Neural progenitor cell (in vitro differentiated cells): ENCODE data around the gene EXO1. TPM values are rescaled to one million over a fixed set of nuclear protein-coding genes. Genes with fewer than 3 reads are reported as not detected.

Experiments
- DNase-seq: peaks from one replicate; pipeline ENCODE4 v3.0.0-alpha.2; 2016; ENCODE audit warnings: low spot score
- H2AFZ ChIP-seq: fragments of 200-600 bp; sonication (generic); replicated peaks from 2 replicates; pipeline ENCODE4 v1.6.1; 2016; ENCODE audit warnings: antibody characterized with exemption
- H3F3A ChIP-seq: fragments of 200-600 bp; sonication (generic); 2 replicates; pipeline ENCODE4 v1.6.1; 2016; ENCODE audit warnings: antibody characterized with exemption, low read depth
- H3K27ac ChIP-seq: fragments of 200-600 bp; sonication (generic); 2 replicates; pipeline ENCODE4 v1.5.1; 2016; ENCODE audit warnings: mild to moderate bottlenecking
- H3K27me3 ChIP-seq: fragments of 200-600 bp; sonication (generic); 2 replicates; pipeline ENCODE4 v1.6.1; 2016; ENCODE audit warnings: mild to moderate bottlenecking, moderate library complexity
- H3K36me3 ChIP-seq: fragments of 200-600 bp; sonication (generic); 2 replicates; pipeline ENCODE4 v1.5.1; 2016
- H3K4me1 ChIP-seq: fragments of 200-600 bp; sonication (generic); 2 replicates; pipeline ENCODE4 v1.6.1; 2016; ENCODE audit warnings: mixed run types
- H3K4me2 ChIP-seq: fragments of 200-600 bp; sonication (generic); 2 replicates; pipeline ENCODE4 v1.6.1; 2016
- H3K4me3 ChIP-seq: fragments of 200-600 bp; sonication (generic); 2 replicates; pipeline ENCODE4 v1.5.1; 2016
- H3K79me2 ChIP-seq: fragments of 200-600 bp; sonication (generic); 2 replicates; pipeline ENCODE4 v1.6.1; 2016; ENCODE audit warnings: low read depth
- H3K9ac ChIP-seq: fragments of 200-600 bp; sonication (generic); 2 replicates; pipeline ENCODE4 v1.6.1; 2016
- H3K9me3 ChIP-seq: fragments of 200-600 bp; sonication (generic); 2 replicates; pipeline ENCODE4 v1.5.1; 2016; ENCODE audit warnings: low read depth
- H4K20me1 ChIP-seq: fragments of 200-600 bp; sonication (generic); 2 replicates; pipeline ENCODE4 v1.6.1; 2016; ENCODE audit warnings: low read depth
- H3K27ac Mint-ChIP-seq: 3 replicates; pipeline ENCODE4 v1.8.0; 2021; ENCODE audit warnings: mixed read lengths
- H3K27me3 Mint-ChIP-seq: 2 replicates; pipeline ENCODE4 v1.8.0; 2022; ENCODE audit warnings: low read depth, mild to moderate bottlenecking, inconsistent platforms, moderate library complexity, mixed read lengths; ENCODE audit not compliant: insufficient read depth
- H3K36me3 Mint-ChIP-seq: 3 replicates; pipeline ENCODE4 v1.8.0; 2021; ENCODE audit warnings: mixed read lengths
- H3K4me1 Mint-ChIP-seq: 3 replicates; pipeline ENCODE4 v1.8.0; 2021; ENCODE audit warnings: mixed read lengths
- H3K4me3 Mint-ChIP-seq: 3 replicates; pipeline ENCODE4 v1.8.0; 2021; ENCODE audit warnings: mild to moderate bottlenecking, moderate library complexity, mixed read lengths
- H3K9me3 Mint-ChIP-seq: 3 replicates; pipeline ENCODE4 v1.8.0; 2020; ENCODE audit warnings: mixed read lengths
- CTCF ChIP-seq: fragments of 200-600 bp; sonication (generic); IDR thresholded peaks from 2 replicates; pipeline ENCODE4 v1.5.1; 2017; ENCODE audit warnings: antibody characterized with exemption, mild to moderate bottlenecking
- EZH2 ChIP-seq: fragments of 200-600 bp; sonication (generic); IDR thresholded peaks from 2 replicates; pipeline ENCODE4 v1.6.1; 2017; ENCODE audit warnings: antibody characterized with exemption, mild to moderate bottlenecking, moderate library complexity
- EZH2phosphoT487 ChIP-seq: fragments of 200-600 bp; sonication (generic); IDR thresholded peaks from 2 replicates; pipeline ENCODE4 v1.6.1; 2017; ENCODE audit warnings: antibody characterized with exemption
- total RNA-seq: library from RNA; depleted of rRNA; stranded (reverse); fragments of >200 nt; gene quantifications from 2 replicates; pipeline ENCODE4 v1.2.3, GENCODE V29; 2015; ENCODE audit warnings: low replicate concordance

The EXO1 gene
- total RNA-seq, 1 donor from 2014 or later, result 54.8 TPM

DNA sequence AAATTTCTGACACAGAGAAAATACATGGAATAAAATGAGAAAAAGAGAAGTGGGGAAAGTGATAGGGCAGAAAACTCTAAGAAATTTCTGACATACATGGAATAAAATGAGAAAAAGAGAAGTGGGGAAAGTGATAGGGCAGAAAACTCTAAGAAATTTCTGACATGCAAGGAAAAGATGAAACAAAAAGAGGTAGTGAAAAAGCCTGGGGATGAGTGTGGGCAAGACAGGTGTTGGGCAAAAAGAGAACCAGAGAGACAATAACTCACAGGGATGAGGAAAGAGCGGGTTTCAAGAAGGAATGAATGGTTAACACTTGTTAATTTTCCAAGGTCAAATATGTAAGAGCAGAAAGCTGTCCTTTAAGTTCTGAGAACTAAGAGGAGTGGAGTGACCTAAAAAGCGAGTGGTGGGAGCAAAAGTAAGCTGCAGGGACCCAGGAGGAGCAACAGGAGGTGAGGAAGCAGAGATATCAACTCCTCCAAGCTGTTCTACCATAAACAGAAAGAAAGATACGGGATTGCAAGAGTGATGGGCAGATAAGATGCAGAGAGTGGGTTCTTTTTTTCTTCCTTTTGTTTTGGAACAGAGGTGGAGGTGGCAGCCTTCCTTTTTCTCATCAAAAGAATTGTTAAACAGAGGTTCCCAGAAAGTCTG is 29.9 kb upstream of the EXO1 start:
- no peak for DNase-seq
- H2AFZ ChIP-seq, result no peak overlapping the region
- no peak overlapping the region for H3K4me3 ChIP-seq
- H3K36me3 ChIP-seq, result no peaks in the 10 kb centered on the region
- H3F3A ChIP-seq, result no peaks in the 10 kb centered on the region
- no peak for TF ChIP-seq CTCF
- TF ChIP-seq EZH2phosphoT487, result no peak
- no peaks in the 10 kb centered on the region for H3K79me2 ChIP-seq
- no peaks in the 10 kb centered on the region for H3K36me3 Mint-ChIP-seq
- no peak overlapping the region for H3K4me3 Mint-ChIP-seq
- no peak overlapping the region for H3K9ac ChIP-seq
- H3K27me3 ChIP-seq, result no peaks in the 10 kb centered on the region
- H3K4me2 ChIP-seq, result no peak overlapping the region
- no peaks in the 10 kb centered on the region for H3K4me1 Mint-ChIP-seq
- H3K4me1 ChIP-seq, result no peaks in the 10 kb centered on the region
- no peak overlapping the region for H3K27ac ChIP-seq
- H3K9me3 ChIP-seq, result no peaks in the 10 kb centered on the region
- H3K27me3 Mint-ChIP-seq, result no peaks in the 10 kb centered on the region
- no peaks in the 10 kb centered on the region for H3K9me3 Mint-ChIP-seq
- H4K20me1 ChIP-seq, result no peaks in the 10 kb centered on the region
- H3K27ac Mint-ChIP-seq, result no peak overlapping the region

- Histone ChIP-seq H3K4me3 (no peak overlapping the region), H3K27me3 (no peaks in the 10 kb centered on the region), H3F3A (no peaks in the 10 kb centered on the region), H3K9me3 (no peaks in the 10 kb centered on the region), H3K4me2 (no peak overlapping the region), H3K9ac (no peak overlapping the region), H2AFZ (no peak overlapping the region), H4K20me1 (no peaks in the 10 kb centered on the region), H3K27ac (no peak overlapping the region), H3K79me2 (no peaks in the 10 kb centered on the region), H3K36me3 (no peaks in the 10 kb centered on the region), H3K4me1 (no peaks in the 10 kb centered on the region)
- TF ChIP-seq EZH2 (no peak), EZH2phosphoT487 (no peak), CTCF (no peak)
- no peaks in the 10 kb centered on the region for H3K9me3 Mint-ChIP-seq
- H3K36me3 Mint-ChIP-seq, result no peaks in the 10 kb centered on the region
- no peak overlapping the region for H3K4me3 Mint-ChIP-seq
- no peak overlapping the region for H3K27ac Mint-ChIP-seq
- H3K4me1 Mint-ChIP-seq, result no peaks in the 10 kb centered on the region
- no peaks in the 10 kb centered on the region for H3K27me3 Mint-ChIP-seq
- DNase-seq, result no peak
Observed at GRCh38 chr1:241819340-241819866, 28.6 kb upstream of the EXO1 start.

GRCh38 chr1:241821363-241821762 is 26.6 kb upstream of the EXO1 start:
- H3K27ac ChIP-seq, result no peak overlapping the region
- no peak overlapping the region for H2AFZ ChIP-seq
- no peaks in the 10 kb centered on the region for H3K36me3 Mint-ChIP-seq
- H3K9me3 ChIP-seq, result no peaks in the 10 kb centered on the region
- no peak overlapping the region for H3K4me2 ChIP-seq
- H3K36me3 ChIP-seq, result no peaks in the 10 kb centered on the region
- no peaks in the 10 kb centered on the region for H4K20me1 ChIP-seq
- no peak overlapping the region for H3K4me3 ChIP-seq
- no peak overlapping the region for H3K4me3 Mint-ChIP-seq
- no peaks in the 10 kb centered on the region for H3K4me1 ChIP-seq
- H3K79me2 ChIP-seq, result no peaks in the 10 kb centered on the region
- no peaks in the 10 kb centered on the region for H3K4me1 Mint-ChIP-seq
- DNase-seq, result no peak
- no peaks in the 10 kb centered on the region for H3K27me3 Mint-ChIP-seq
- no peaks in the 10 kb centered on the region for H3K9me3 Mint-ChIP-seq
- no peaks in the 10 kb centered on the region for H3F3A ChIP-seq
- TF ChIP-seq EZH2 (no peak), EZH2phosphoT487 (no peak), CTCF (no peak)
- H3K9ac ChIP-seq, result no peak overlapping the region
- H3K27me3 ChIP-seq, result no peaks in the 10 kb centered on the region
- H3K27ac Mint-ChIP-seq, result no peak overlapping the region
